K562 (cell line): ENCODE data around the gene USP7. TPM values are rescaled to one million over a fixed set of nuclear protein-coding genes. Genes with fewer than 3 reads are reported as not detected.

Experiments used
- BRF1 ChIP-seq: IDR thresholded peaks from 3 replicates; pipeline ENCODE4 v1.6.1; 2011; ENCODE audit warnings: borderline replicate concordance, mild to moderate bottlenecking; ENCODE audit not compliant: insufficient read length; ENCODE audit errors: extremely low read depth
- CCNT2 ChIP-seq: IDR thresholded peaks from 2 replicates; pipeline ENCODE4 v1.6.1; 2011; ENCODE audit warnings: borderline replicate concordance, low read depth, mild to moderate bottlenecking, moderate library complexity, mixed read lengths, low read length; ENCODE audit not compliant: insufficient read length; ENCODE audit errors: extremely low read depth
- EGR1 ChIP-seq: fragments of 450-650 bp; conservative IDR thresholded peaks from 2 replicates; pipeline ENCODE4 v1.6.1; 2017; ENCODE audit warnings: mild to moderate bottlenecking
- ETV1 ChIP-seq: fragments of 450-650 bp; conservative IDR thresholded peaks from 2 replicates; pipeline ENCODE4 v1.6.1; 2016; ENCODE audit warnings: missing genetic modification characterization, control low read depth, low read depth, missing compliant biosample characterization
- JUND ChIP-seq, 2 experiments: IDR thresholded peaks; 2 replicates in 1 of 2; 3 replicates in 1 of 2; pipeline ENCODE4 v1.6.1; 2011; ENCODE audit warnings: borderline replicate concordance in 2 of 2, low read depth in 2 of 2, low read length in 2 of 2, improper control_type of control experiment in 1 of 2, missing biosample characterization in 1 of 2, missing genetic modification characterization in 1 of 2, missing genetic modification reagents in 1 of 2
- NCOA2 ChIP-seq, 2 experiments: fragments of 450-650 bp; IDR thresholded peaks; 2 replicates each; pipeline ENCODE4 v1.6.1; 2018; ENCODE audit warnings: mild to moderate bottlenecking in 2 of 2, moderate library complexity in 1 of 2; ENCODE audit not compliant: partially characterized antibody in 2 of 2
- SRSF7 ChIP-seq: fragments of 200-400 bp; formaldehyde crosslinking; optimal IDR thresholded peaks from 2 replicates; pipeline ENCODE3; 2017; ENCODE audit warnings: mild to moderate bottlenecking, low read depth, low read length
- polyA plus RNA-seq, 8 experiments: library from polyadenylated mRNA; depleted of rRNA in 4 of 8; stranded (reverse) in 5 of 8; unstranded in 3 of 8; fragments of >200 nt; fragmentation: Nextera tagmentation in 2 of 8; fragmentation: Illumina TruSeq in 1 of 8; extraction: Ambion mirVana in 2 of 8; extraction: Trizol in 1 of 8; gene quantifications; 2 replicates each; pipeline versions ENCODE4 v1.2.1 to v1.2.3, GENCODE V29; 2011 to 2014; ENCODE audit warnings: inconsistent platforms in 1 of 8, missing spikeins in 1 of 8
- total RNA-seq, 7 experiments: library from RNA; depleted of rRNA in 6 of 7; stranded (reverse); fragments of >200 nt in 6 of 7; fragmentation: Illumina TruSeq in 2 of 7; extraction: Trizol in 2 of 7; gene quantifications; 2 replicates each; pipeline versions ENCODE4 v1.2.1 to v1.2.3, GENCODE V29; 2011 to 2021; ENCODE audit warnings: low replicate concordance in 1 of 7
- TF ChIP-seq, protein P1 (sequence below), 2 experiments: IDR thresholded peaks; 2 replicates each; pipeline ENCODE4 v1.6.1; 2011; ENCODE audit warnings: borderline replicate concordance in 1 of 2, control low read depth in 1 of 2, low read depth in 1 of 2, low read length in 1 of 2, mild to moderate bottlenecking in 1 of 2, mixed read lengths in 1 of 2, moderate library complexity in 1 of 2; ENCODE audit not compliant: insufficient read depth in 1 of 2, insufficient read length in 1 of 2, poor library complexity in 1 of 2, severe bottlenecking in 1 of 2; ENCODE audit errors: extremely low read depth in 1 of 2
- TF ChIP-seq, protein P2 (sequence below), 2 experiments: fragments of 450-650 bp in 1 of 2; sonication (generic) in 1 of 2; formaldehyde crosslinking in 1 of 2; IDR thresholded peaks; 2 replicates each; pipeline versions ENCODE4 v1.7.1 to v1.9.0; 2016 to 2022; ENCODE audit warnings: inconsistent platforms in 1 of 2, mild to moderate bottlenecking in 1 of 2, missing genetic modification reagents in 1 of 2
- TF ChIP-seq, protein P3 (sequence below): sonication (generic); IDR thresholded peaks from 2 replicates; pipeline ENCODE4 v1.6.1; 2016
- TF ChIP-seq, protein P4 (sequence below), 3 experiments: IDR thresholded peaks in 2 of 3; conservative IDR thresholded peaks in 1 of 3; 2 replicates each; pipeline ENCODE4 v1.5.1; 2011 to 2012; ENCODE audit warnings: low read length in 3 of 3, mild to moderate bottlenecking in 3 of 3, control low read depth in 2 of 3, improper control_type of control experiment in 1 of 3, inconsistent platforms in 1 of 3, low read depth in 1 of 3, mixed read lengths in 1 of 3, moderate library complexity in 1 of 3; ENCODE audit not compliant: insufficient read depth in 2 of 3

USP7 gene
- total and polyA plus RNA-seq, 9 of the 15 experiments (the other 6 are each of a cell fraction or from before 2014, with no cell fraction given) = 17.1 to 145 (median 57.9) TPM

DNA sequence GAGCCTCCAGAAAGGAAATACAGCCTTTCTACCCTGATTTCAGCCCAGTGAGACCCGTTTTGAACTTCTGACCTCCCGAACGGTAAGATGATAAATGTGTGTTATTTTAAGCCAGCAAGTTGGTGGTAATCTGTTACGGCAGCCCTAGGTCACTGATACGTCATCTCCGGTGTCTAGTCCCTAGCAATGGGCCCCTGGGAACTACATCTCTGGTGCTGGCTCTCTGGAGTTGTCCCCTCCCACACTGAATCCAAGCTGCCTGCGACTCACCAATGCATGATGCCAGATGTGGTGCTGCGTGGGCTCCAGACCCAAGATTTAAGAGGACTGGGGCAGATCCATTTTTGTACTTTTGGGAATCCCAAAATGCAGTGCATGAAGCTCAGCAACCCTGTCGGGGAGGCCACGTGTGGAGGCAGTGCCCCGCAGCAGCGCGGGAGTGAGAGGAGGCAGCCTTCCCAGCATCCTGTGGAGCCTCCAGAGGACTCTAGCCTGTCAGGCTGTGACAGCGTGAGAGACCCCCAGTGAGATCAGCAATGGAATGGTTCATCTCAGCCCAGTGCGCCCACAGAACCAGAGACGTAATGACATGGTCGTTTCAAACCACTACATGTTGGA, 43.6 kb upstream of the USP7 start (continued):
- TF ChIP-seq BRF1 (no peak), CCNT2 (no peak), EGR1 (no peak), NCOA2 (IDR thresholded peaks at IDR 0.05; ENCODE audit: partially characterized antibody in 2 of 2) (no peak), JUND (IDR thresholded peaks at IDR 0.05; ENCODE audit: borderline replicate concordance, low read depth, low read length) (0 out of 2 replicates have a peak, but pooled peaks have one; percentile 22), JUND (tag; IDR thresholded peaks at IDR 0.05; ENCODE audit: borderline replicate concordance, low read depth, low read length) (peak; percentile 40; the same call in 1 of the 3 replicates), ETV1 (tag) (peak; percentile 46; the same call in 1 of the 2 replicates), SRSF7 (no peak)
- TF ChIP-seq, protein P1, sequence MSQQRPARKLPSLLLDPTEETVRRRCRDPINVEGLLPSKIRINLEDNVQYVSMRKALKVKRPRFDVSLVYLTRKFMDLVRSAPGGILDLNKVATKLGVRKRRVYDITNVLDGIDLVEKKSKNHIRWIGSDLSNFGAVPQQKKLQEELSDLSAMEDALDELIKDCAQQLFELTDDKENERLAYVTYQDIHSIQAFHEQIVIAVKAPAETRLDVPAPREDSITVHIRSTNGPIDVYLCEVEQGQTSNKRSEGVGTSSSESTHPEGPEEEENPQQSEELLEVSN (IDR thresholded peaks at IDR 0.05; ENCODE audit: borderline replicate concordance in 1 of 2, extremely low read depth in 1 of 2, insufficient read depth in 1 of 2, insufficient read length in 1 of 2, low read depth in 1 of 2, low read length in 1 of 2, poor library complexity in 1 of 2, severe bottlenecking in 1 of 2) = peak in 1 of 2 experiments; percentile 26
- TF ChIP-seq, protein P2, sequence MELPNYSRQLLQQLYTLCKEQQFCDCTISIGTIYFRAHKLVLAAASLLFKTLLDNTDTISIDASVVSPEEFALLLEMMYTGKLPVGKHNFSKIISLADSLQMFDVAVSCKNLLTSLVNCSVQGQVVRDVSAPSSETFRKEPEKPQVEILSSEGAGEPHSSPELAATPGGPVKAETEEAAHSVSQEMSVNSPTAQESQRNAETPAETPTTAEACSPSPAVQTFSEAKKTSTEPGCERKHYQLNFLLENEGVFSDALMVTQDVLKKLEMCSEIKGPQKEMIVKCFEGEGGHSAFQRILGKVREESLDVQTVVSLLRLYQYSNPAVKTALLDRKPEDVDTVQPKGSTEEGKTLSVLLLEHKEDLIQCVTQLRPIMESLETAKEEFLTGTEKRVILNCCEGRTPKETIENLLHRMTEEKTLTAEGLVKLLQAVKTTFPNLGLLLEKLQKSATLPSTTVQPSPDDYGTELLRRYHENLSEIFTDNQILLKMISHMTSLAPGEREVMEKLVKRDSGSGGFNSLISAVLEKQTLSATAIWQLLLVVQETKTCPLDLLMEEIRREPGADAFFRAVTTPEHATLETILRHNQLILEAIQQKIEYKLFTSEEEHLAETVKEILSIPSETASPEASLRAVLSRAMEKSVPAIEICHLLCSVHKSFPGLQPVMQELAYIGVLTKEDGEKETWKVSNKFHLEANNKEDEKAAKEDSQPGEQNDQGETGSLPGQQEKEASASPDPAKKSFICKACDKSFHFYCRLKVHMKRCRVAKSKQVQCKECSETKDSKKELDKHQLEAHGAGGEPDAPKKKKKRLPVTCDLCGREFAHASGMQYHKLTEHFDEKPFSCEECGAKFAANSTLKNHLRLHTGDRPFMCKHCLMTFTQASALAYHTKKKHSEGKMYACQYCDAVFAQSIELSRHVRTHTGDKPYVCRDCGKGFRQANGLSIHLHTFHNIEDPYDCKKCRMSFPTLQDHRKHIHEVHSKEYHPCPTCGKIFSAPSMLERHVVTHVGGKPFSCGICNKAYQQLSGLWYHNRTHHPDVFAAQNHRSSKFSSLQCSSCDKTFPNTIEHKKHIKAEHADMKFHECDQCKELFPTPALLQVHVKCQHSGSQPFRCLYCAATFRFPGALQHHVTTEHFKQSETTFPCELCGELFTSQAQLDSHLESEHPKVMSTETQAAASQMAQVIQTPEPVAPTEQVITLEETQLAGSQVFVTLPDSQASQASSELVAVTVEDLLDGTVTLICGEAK (IDR thresholded peaks at IDR 0.05) = 0 out of 2 replicates have a peak, but pooled peaks have one; percentile 35
- TF ChIP-seq, protein P2 (CRISPR knock-in tag; IDR thresholded peaks at IDR 0.05) = no peak
- TF ChIP-seq, protein P3, sequence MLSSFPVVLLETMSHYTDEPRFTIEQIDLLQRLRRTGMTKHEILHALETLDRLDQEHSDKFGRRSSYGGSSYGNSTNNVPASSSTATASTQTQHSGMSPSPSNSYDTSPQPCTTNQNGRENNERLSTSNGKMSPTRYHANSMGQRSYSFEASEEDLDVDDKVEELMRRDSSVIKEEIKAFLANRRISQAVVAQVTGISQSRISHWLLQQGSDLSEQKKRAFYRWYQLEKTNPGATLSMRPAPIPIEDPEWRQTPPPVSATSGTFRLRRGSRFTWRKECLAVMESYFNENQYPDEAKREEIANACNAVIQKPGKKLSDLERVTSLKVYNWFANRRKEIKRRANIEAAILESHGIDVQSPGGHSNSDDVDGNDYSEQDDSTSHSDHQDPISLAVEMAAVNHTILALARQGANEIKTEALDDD = peak; percentile 68; the same call in 1 of the 2 replicates
- TF ChIP-seq, protein P4, sequence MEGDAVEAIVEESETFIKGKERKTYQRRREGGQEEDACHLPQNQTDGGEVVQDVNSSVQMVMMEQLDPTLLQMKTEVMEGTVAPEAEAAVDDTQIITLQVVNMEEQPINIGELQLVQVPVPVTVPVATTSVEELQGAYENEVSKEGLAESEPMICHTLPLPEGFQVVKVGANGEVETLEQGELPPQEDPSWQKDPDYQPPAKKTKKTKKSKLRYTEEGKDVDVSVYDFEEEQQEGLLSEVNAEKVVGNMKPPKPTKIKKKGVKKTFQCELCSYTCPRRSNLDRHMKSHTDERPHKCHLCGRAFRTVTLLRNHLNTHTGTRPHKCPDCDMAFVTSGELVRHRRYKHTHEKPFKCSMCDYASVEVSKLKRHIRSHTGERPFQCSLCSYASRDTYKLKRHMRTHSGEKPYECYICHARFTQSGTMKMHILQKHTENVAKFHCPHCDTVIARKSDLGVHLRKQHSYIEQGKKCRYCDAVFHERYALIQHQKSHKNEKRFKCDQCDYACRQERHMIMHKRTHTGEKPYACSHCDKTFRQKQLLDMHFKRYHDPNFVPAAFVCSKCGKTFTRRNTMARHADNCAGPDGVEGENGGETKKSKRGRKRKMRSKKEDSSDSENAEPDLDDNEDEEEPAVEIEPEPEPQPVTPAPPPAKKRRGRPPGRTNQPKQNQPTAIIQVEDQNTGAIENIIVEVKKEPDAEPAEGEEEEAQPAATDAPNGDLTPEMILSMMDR (IDR thresholded peaks at IDR 0.05 in 2 of 3, conservative IDR thresholded peaks at IDR 0.05 in 1 of 3; ENCODE audit: insufficient read depth in 2 of 3, low read depth in 1 of 3, low read length in 3 of 3) = no peak
